ENCODE measurements around the gene GALNT18. TPM values are rescaled to one million over a fixed set of nuclear protein-coding genes. Genes with fewer than 3 reads are reported as not detected.

Gene GALNT18
- polyA plus RNA-seq, 4 donors = 26.9 to 29.0 (median 27.2) TPM

DNA sequence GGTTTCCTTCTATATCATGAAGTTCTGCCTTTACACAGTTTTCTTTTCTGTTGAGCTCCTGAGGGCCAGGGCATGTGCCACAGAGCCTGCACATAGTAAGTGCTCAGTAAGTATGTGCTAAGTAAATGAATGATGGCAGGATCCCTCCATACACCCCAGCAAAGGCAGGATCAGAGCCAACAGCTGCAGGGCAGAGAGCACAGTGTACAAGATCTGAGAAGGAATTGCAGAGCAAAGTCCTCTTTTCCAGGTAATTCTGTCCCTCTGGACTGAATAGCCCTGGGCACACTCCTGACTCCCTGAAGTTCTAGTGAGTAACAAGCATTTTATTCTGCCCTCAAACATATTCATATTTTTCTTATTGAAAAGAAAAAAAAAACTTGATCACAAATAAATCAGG, 117.7 kb downstream of the GALNT18 start:
- no peak for DNase-seq (ENCODE audit: low read depth in 4 of 4, low spot score in 3 of 4)

DNA sequence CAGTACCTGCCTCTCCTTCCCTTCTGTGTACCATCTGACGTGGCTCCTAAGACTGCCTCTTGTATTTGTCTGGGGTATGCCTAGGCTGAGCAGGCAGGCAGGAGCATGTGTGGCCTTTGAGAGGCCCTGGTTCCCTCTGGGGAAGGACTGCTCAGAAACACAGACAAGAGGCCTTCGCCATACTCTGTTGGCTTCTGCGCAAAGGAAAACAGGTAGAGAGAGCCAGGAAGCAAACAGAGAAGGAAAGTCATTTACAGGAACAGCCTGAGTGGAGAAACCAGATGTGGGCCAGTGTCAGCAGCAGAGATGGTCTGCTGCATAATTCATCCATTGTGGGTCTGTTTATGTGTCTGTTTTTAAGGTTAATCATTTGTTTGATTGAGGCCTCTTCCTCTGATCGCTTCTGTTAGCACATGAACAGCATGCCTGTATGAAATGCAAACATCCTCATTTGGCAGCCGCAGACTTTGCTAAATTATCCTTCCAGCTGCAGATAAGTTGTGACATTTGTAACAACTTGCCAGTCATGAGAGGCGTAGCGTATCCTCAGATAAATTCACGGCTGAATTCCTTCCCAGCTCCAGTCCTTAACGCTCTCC, 119.4 kb downstream of the GALNT18 start:
- DNase-seq (ENCODE audit: low read depth in 4 of 4, low spot score in 3 of 4) = no peak

DNA sequence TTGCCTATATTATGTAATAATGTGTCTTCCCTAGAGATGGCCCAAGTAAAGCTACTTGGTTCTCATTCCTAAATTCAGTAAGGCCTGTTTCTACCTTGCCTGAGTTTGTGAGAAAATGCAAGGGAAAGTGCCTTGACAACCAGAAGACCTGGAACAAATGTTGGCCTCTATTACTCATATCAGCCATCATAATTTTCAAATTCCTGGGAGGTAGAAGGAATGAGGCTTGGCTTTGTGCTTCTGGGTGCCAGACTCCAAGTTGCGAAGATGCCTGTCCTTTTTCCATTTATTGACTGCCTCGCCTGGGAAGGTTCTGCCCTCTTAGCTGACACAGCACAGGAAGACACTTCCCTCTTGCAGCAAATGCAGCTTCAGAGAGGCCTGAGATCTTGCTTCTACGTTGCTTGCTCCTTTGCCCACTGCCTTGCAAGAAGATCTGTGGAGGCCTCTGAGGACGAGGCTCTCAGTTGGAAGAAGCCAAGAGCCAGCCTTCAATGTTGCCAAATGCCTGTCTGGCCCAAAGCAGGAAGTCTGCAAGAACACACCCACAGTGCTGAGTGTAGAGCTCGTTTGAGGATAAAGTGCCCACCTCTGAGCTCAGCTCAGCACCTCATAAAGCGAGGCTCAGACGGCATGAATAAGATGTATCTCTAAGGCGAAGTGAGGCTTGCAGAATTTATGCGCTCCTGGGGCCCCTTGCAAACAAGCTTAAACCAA, 120.1 kb downstream of the GALNT18 start:
- no peak for DNase-seq (ENCODE audit: low read depth in 4 of 4, low spot score in 3 of 4)

DNA sequence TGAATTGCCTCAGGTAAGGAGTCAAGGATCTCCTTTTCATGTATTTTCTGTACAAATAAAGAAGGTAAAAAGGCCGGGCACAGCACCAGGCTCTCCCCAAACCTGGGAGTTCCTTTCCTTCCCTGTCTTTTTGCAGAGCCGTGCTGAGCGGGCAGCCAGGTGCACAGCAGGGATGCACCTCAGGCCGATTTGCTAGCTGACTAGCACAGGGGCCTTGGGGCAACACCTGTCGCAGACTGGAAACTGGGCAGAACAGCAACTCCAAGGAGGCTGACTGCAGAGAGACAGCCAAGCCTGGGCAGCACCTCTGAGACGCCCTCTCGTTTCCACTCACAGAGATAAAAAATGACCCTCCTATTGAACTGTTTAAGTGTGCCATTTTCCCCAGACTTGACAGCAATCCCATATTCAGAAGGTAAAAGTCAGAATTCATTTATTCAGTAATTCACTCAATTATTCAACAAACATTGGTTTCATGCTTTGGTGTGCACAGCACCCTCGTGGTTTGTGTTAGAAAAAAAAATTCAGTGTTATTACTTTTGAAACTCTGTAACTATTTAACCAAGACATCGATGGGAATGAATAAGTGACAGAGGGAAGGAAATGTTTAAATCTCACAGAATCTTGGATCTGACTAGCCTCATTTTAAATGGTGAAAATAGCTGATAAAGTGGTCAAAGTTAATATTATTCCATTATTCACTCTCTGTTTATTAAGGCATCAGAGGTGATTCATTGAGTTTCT, 120.9 kb downstream of the GALNT18 start:
- no peak for DNase-seq (ENCODE audit: low read depth in 4 of 4, low spot score in 3 of 4)

DNA sequence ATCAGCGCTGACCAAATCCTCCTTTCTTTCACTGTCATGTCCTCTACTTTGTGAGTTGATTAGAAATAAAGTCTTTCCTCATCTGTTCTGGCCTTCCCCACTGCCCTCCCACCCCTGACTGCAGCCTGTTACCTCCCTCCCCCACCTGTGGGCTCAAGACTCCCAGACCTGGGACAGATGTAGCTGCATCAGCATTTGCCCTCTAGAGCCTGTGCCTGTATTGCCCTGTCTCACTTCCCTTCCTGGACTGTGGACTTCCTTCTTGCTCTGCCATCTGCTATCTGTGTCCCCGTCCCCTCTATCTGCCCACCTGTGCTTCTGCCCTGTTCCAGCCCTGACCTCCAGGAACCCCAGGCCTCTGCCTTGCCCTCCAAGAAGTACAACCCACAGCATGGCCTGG, 122.5 kb downstream of the GALNT18 start:
- DNase-seq (ENCODE audit: low read depth in 4 of 4, low spot score in 3 of 4) = no peak

DNA sequence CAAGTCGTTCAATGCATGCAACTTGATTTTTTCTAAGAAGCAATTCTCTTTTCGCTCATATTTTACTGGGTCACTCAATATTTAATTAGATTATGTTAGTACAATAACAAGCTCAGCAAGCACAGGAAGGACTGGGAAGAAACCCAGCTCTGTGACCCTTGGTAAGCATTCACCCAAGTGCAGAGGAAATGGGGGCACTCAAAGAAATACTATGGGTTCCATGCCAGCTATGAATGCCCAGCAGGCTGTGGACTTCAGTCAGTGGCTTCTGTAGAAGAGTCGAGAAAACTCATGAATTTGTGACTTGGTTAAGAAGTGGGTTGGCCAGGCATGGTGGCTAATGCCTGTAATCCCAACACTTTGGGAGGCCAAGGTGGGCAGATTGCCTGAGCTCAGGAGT, 123.6 kb downstream of the GALNT18 start:
- no peak for DNase-seq (ENCODE audit: low read depth in 4 of 4, low spot score in 3 of 4)

DNA sequence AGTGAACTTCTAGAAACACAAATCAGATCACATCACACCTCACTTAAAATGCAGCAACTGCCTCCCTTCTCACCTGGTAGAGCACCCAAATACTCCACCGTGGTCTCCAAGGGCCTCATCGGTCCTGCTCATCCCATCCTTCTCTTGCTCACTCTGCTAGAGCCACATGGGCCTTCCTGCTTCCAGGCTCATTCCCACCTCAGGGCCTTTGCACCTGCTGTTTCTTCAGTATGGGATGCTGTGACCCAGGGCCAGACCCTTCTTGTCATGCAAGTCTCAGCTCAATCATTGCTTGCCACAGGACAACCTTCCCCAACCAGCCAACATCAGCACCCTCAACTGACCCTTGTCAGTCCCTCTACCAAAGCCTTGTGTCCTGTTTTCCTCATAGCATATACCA, 124.9 kb downstream of the GALNT18 start:
- DNase-seq (ENCODE audit: low read depth in 4 of 4, low spot score in 3 of 4) = no peak

DNA sequence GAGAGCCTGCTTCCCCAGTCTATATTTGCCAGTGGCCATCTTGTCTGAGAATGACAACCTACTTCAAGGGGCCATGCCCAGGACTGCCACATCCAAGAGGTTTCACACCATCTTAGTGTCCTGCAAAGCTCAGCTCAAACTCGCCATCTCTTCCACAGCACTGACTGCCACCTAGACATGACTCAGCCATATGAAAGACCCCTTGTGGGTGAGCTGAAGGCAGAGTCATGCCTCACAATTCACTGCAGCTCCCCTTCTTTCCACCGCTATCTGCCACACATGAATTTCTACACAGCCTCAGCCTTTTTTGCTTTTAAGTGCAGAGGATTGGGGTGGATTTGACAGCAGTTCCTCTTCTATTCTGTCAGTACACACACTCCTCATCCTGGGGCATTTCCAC, 127.5 kb downstream of the GALNT18 start:
- DNase-seq (ENCODE audit: low read depth in 4 of 4, low spot score in 3 of 4) = no peak

DNA sequence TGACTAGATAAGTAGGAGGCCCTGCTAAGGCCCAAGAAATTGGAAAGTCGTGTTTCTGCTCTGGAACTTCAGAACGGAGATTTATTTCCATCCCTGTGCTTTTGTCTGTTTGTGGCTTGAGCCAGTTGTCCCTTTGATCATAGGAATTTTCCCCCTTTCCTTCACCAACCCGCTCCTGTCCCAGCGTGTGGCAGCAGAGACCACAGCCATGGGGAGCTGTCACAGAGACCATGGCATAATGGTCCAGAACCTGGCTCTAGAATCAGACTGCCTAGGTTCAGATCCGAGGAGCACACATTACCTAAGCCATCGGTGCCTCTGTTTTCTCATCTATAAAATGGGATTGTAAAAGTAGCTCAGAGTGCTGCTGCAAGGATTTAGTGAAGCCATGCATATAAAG, 128.1 kb downstream of the GALNT18 start:
- DNase-seq (ENCODE audit: low read depth in 4 of 4, low spot score in 3 of 4) = no peak

DNA sequence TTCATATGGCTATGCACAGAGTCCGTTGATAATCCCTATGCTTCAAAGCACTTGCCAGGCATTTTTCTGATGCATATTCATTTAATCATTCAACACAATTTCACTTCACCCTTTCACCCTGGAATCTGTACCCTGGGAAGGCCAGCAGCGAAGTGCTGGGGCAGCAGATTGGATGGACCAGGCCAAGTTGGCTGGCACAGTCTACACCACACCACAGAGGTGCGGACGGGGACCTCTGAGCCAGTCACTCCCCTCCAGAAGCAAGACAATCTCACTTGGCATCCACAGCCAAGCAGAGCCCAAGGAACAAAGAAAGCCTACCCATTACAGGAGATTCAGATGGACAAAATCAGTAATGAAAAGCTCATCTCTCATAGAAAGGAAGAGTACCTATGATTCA, 130.2 kb downstream of the GALNT18 start:
- no peak for DNase-seq (ENCODE audit: low read depth in 4 of 4, low spot score in 3 of 4)

DNA sequence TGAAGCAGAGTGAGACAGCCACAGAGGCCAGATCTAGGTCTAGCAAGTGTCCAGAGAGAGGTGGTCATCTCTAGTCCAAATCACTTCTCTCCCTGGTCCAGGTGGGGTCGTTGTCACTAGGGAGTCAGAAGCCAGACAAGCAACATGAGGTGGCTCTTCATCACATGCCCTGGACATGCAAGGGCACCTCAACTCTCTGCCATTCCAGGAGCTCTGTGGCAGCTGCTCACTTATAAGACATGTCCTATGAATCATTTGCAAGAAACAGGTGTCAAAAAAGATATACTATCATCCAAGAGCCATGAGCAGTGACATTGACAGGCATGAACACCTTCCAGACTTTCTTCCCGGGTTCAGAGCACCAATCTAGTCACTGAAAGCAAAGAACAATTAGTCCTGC, 130.8 kb downstream of the GALNT18 start:
- DNase-seq (ENCODE audit: low read depth in 4 of 4, low spot score in 3 of 4) = no peak

DNA sequence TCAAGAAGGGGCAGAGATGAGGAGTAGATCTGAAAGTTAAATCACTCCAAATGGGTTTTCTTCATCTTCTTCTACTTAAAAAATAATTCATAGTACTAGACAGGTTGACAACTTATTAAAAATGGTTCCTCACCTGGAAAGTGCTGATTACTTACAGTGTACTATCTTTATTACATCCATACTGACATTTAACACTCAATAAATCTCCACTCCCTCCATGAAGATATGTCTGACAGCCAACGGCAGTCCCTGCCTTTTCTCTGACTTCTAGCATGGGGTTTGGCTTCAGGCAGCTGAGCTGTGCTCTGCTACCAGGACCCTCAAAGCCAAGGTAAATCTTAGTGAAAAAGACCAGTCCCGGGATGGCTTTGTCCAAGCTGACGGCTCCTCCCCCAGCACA, 135.4 kb downstream of the GALNT18 start:
- DNase-seq (ENCODE audit: low read depth in 4 of 4, low spot score in 3 of 4) = no peak

DNA sequence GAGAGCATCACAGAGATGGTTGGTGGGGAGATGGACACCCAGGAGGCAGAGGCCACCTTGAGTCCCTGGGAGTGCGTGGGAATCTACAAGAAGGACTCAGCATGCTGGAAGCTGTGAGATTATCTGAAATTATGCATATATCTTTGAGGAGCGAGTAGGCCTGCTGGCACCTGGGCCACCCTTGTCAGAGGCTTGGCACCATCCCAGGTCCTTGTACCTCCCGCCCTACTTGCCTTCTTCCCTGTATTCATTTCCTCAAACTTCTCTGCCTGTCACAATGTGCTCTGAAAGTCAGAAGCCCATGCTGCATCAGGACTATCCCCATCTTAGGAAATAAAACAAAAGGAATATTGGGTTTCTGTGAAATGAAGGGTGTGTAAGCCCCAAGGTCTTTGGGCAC, 135.8 kb downstream of the GALNT18 start:
- no peak for DNase-seq (ENCODE audit: low read depth in 4 of 4, low spot score in 3 of 4)

DNA sequence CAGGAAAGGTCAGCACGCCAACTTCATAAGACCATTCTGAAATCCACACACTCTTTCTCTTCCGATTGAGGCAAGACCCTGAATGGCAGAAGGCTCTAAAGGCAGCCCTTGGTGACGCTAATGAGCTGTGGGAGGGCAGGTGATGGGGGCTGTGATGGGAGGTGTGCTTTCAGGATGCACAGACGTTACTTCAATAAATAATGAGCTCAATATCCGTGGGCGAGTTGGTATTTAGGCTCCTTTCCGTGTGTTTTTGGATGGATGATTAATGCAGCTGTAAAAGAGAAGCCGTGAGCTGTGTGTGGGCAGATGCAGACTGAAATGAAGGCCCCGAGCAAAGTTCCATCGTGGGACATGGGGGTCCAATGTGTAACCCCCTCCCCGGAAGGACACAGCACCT, 138.2 kb downstream of the GALNT18 start:
- DNase-seq (ENCODE audit: low read depth in 4 of 4, low spot score in 3 of 4) = no peak

DNA sequence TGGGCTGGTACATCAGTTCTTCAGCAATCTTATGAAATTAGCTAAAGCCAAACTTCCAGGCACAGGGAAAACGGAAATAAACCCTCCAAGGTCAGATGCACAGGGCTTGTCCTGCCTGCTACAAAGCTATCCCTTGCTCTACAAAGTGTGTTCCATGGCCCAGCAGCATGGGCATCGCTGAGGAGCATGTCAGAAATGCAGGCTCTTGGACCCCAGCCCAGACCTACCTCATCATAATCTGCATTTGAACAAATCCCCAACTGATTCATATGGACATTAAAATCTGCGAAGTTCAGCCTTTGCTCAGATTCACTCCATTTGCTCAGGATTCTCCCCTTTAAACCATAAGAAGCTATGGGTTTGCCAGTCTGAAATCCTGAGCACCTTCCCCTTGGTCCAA, 139.1 kb downstream of the GALNT18 start:
- DNase-seq (ENCODE audit: low read depth in 4 of 4, low spot score in 3 of 4) = no peak

DNA sequence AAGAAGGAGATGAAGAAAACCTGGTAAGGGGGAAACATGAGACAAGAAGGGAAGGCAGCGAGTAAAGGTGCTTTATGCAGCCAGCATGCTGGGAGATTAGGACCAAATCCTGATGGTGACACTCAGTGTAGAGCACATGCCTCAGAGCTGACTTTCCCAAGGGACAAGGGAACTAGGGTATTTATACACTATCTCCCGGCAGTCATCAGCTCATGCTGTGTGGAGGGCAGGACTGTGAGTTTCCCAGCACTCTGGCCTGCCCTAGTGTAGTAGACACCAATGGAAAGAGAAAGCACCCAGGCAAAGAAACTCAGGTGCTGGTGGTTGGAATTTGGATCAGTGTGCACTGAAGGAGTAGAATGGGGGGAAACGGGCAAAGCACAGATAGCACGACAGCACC, 140.4 kb downstream of the GALNT18 start:
- no peak for DNase-seq (ENCODE audit: low read depth in 4 of 4, low spot score in 3 of 4)

DNA sequence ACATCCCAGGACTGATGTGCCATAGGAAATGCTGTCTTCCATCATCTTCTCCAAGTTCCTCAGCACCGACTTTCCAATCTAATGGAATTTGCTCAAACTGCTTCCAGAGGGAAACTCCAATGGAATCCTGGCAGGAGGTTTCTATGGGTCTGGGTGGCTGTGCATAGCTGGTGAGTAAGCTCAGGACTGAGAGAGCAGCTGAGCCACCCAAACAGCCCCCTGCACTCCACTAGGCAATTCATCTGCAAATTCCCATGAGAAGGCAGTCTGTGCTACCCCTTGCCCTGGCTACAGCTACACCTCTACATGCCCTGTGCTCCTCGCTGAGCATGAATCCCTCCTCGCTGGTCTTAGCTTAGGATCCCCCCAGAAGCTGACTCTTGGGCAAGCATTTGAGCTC, 140.8 kb downstream of the GALNT18 start:
- no peak for DNase-seq (ENCODE audit: low read depth in 4 of 4, low spot score in 3 of 4)

DNA sequence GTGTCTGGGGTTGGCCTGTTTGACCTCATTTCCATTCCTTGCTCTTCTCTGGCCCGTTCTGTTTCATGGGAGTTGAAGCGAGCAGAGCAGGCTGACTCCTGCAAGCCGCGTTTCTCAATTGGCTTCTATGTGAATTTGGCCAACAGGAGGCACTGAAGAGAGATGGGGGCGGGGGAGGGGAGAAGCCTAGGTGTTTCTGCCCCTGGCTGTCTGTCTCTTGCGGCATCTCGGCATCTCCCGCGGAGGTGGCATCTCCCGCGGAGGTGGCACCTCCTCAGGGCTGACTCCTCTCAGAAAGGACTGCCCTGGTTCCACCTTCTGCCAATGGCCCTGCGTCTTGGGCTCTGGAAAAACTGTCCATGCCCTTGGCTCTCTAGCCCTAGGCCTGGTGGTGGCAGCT, 143.1 kb downstream of the GALNT18 start:
- DNase-seq (ENCODE audit: low read depth in 4 of 4, low spot score in 3 of 4) = no peak

DNA sequence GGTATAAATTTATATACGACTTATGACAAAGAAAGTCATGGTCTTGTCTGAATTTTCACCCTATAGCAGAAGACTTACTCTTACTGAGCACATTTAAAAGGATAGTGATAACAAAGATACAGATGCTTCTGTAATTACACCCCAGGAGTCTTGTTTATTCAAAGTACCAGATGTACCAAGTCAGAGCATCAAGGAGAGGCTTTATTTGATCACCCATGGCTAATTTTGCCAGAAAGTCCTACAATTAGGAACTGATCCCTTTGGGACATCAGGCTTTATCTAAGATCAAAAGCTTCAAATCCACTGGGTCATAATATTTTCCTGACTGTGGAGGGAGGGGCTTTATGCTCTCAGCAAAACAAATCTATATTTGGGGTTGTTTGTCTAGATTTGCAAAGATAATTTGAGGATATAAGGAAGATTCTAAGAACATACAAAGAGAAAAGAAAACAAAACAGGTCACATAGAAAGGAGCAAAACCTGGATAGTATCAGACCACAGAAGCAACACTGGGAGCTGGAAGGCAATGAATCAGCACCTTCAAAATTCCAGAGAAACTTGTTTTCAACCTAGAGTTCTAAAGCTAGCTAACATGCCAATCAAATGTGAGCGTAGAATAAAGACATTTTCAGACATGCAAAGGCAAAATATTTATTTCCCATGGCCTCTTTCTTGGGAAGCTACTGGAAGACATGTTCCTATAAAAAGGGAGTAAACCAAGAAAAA, 143.9 kb downstream of the GALNT18 start:
- DNase-seq (ENCODE audit: low read depth in 4 of 4, low spot score in 3 of 4) = no peak

DNA sequence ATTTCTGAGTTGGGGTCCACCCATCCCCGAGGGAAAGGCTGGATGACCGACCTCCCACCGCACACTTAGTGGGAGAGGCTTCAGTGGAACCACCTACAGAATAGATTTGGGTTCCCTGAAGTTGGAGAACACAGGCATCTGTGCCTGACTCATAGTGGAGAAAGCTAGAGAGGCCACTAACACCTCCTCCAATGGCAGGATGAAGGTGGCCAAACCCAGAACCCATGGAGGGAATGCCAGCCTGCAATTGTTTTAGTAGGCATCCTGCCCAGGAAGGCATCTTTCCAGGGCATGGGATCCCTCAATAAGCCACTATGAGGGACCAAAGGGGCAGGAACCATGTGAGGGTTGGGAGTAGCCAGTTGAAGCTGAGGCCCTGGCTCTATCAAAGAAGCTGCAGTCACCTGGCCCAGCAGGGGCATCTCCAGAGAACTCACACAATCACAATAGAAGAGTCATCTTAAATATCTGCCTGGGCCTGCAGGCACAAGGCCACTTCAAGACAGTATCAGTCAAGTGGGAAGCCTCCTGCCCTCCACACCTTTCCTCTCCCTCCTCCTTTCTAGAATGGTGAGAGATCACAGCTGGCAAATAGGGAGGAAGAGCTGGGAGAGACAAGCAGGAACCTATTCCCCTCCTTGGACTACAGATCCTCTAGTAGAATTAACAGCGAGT, 144.7 kb downstream of the GALNT18 start:
- DNase-seq (ENCODE audit: low read depth in 4 of 4, low spot score in 3 of 4) = no peak

DNA sequence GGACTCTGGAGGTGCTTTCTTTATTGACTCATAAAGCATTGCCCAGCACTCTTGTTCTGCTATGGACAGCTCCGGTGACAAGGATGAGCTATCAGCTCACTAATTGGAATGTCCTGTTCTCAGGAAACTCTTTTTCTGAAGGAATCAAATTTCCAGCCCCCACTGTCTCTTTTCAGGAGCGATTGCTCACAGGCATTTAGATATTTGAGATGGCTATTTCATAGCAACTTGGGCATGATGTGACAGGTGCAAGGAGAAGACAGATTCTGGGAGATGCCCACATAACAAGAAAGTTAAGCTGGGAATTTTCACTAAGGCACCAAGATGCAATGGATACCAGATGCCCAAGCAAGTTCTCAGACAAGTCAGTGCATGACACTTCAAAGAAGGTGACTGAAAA, 145.3 kb downstream of the GALNT18 start:
- DNase-seq (ENCODE audit: low read depth in 4 of 4, low spot score in 3 of 4) = peak in 2 of 4 donors; percentile 23 to 36
